Breast epithelium (tissue), 3 donors: Measurements from ENCODE around the gene TRIM33.

Experiments
- POLR2A ChIP-seq: fragments of 450-650 bp; IDR thresholded peaks from one replicate; pipeline ENCODE4 v1.6.1; 2016; ENCODE audit warnings: antibody characterized with exemption, mild to moderate bottlenecking, moderate library complexity
- TF ChIP-seq, protein P1 (sequence below), 3 donors: fragments of 450-650 bp; IDR thresholded peaks; one replicate each; pipeline ENCODE4 v1.5.1; 2016 to 2017; ENCODE audit warnings: antibody characterized with exemption in 3 of 3, mild to moderate bottlenecking in 3 of 3, moderate library complexity in 3 of 3

DNA sequence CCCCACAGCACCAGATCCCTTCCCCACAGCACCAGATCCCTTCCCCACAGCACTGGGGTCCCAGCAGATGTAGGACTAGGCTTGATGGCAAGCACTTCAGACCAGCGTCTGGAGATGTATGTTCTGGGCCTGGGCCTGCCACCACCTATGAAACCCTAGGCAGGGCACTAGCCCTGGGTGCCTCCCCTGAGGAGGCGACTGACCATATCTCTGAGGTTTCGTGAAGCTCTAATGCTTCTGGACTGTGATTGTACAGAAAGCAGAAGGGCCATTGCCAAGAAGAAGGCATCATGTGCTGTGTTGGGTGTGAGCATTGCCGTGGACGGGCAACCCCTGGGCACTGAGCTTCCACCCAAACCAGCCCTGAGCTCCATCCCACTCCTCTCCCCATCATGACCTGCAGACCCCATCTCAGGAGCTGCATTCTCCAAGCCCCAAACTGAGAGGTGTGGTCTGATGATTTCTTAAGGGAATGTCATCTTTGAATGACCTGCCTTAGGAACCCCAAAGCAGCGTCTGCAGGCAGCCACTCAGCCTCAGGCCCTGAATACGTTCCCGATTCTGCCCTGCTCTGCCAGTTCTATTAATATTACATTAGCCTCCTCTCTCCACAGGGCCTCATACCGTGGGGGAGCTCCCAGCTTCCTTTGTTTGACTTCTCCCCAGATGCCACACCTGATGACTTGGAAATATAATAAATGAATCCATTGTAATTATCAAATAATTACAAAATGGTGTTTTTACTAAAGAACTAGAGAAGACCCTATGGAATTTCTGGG is 163.4 kb downstream of the TRIM33 start:
- TF ChIP-seq, protein P1, sequence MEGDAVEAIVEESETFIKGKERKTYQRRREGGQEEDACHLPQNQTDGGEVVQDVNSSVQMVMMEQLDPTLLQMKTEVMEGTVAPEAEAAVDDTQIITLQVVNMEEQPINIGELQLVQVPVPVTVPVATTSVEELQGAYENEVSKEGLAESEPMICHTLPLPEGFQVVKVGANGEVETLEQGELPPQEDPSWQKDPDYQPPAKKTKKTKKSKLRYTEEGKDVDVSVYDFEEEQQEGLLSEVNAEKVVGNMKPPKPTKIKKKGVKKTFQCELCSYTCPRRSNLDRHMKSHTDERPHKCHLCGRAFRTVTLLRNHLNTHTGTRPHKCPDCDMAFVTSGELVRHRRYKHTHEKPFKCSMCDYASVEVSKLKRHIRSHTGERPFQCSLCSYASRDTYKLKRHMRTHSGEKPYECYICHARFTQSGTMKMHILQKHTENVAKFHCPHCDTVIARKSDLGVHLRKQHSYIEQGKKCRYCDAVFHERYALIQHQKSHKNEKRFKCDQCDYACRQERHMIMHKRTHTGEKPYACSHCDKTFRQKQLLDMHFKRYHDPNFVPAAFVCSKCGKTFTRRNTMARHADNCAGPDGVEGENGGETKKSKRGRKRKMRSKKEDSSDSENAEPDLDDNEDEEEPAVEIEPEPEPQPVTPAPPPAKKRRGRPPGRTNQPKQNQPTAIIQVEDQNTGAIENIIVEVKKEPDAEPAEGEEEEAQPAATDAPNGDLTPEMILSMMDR (IDR thresholded peaks at IDR 0.05) = no peak
- TF ChIP-seq POLR2A = no peak
